Endodermal cell (in vitro differentiated cells): Measurements from ENCODE around the gene CPAMD8. TPM values are rescaled to one million over a fixed set of nuclear protein-coding genes. Genes with fewer than 3 reads are reported as not detected.

Source experiments
- DNase-seq: peaks from one replicate; pipeline ENCODE4 v3.0.0-alpha.2; 2017
- H3K27ac ChIP-seq: 2 replicates; pipeline ENCODE4 v1.5.1; 2013; ENCODE audit warnings: mild to moderate bottlenecking, low read depth, low read length, moderate library complexity
- H3K27me3 ChIP-seq: 2 replicates; pipeline ENCODE4 v1.6.1; 2013; ENCODE audit warnings: mild to moderate bottlenecking, low read length, moderate library complexity; ENCODE audit not compliant: insufficient read depth, control insufficient read depth, poor library complexity, severe bottlenecking
- H3K36me3 ChIP-seq: 2 replicates; pipeline ENCODE4 v1.7.0; 2013; ENCODE audit warnings: mild to moderate bottlenecking, low read length, moderate library complexity; ENCODE audit not compliant: control insufficient read depth, insufficient read depth
- H3K4me1 ChIP-seq: one replicate; pipeline ENCODE4 v1.7.0; 2013; ENCODE audit warnings: low read length; ENCODE audit not compliant: control insufficient read depth, insufficient read depth
- H3K4me3 ChIP-seq: 2 replicates; pipeline ENCODE4 v1.5.1; 2013; ENCODE audit warnings: mild to moderate bottlenecking, low read length, moderate library complexity
- H3K9ac ChIP-seq: 2 replicates; pipeline ENCODE4 v1.6.1; 2013; ENCODE audit warnings: mild to moderate bottlenecking, low read length, moderate library complexity; ENCODE audit not compliant: poor library complexity, severe bottlenecking; ENCODE audit errors: extremely low read depth
- H3K9me3 ChIP-seq: 2 replicates; pipeline ENCODE4 v1.6.1; 2013; ENCODE audit warnings: mild to moderate bottlenecking, low read length, moderate library complexity; ENCODE audit not compliant: control insufficient read depth
- H3K27ac Mint-ChIP-seq: 2 replicates; pipeline ENCODE4 v1.8.0; 2020; ENCODE audit warnings: mixed read lengths
- H3K27me3 Mint-ChIP-seq: 2 replicates; pipeline ENCODE4 v1.8.0; 2021; ENCODE audit warnings: mild to moderate bottlenecking, mixed read lengths; ENCODE audit not compliant: insufficient read depth
- H3K36me3 Mint-ChIP-seq: 2 replicates; pipeline ENCODE4 v1.8.0; 2020; ENCODE audit warnings: low read depth, mixed read lengths
- H3K4me1 Mint-ChIP-seq: 2 replicates; pipeline ENCODE4 v1.8.0; 2020; ENCODE audit warnings: mixed read lengths
- H3K4me3 Mint-ChIP-seq: 2 replicates; pipeline ENCODE4 v1.8.0; 2020; ENCODE audit warnings: mild to moderate bottlenecking, moderate library complexity, mixed read lengths
- H3K9me3 Mint-ChIP-seq: 2 replicates; pipeline ENCODE4 v1.8.0; 2020; ENCODE audit warnings: mild to moderate bottlenecking, mixed read lengths
- CTCF ChIP-seq: fragments of 200-600 bp; sonication (generic); conservative IDR thresholded peaks from 2 replicates; pipeline ENCODE4 v1.5.0; 2021; ENCODE audit warnings: antibody characterized with exemption, mild to moderate bottlenecking
- WGBS, 2 experiments: methylation state at CpG; one replicate each; pipeline versions ENCODE4 v1.1.5 to v1.1.7; 2013; ENCODE audit warnings: missing lambda C conversion rate in 2 of 2, mixed read lengths in 1 of 2; ENCODE audit not compliant: insufficient coverage in 1 of 2, insufficient read length in 1 of 2; 5-methylcytosine and 5-hydroxymethylcytosine counted together
- total RNA-seq, 2 donors: library from RNA; stranded (reverse); fragmentation: NEBNext Ultra II Directional in 1 of 2; extraction: Animal tissue kit (Norgen Biotek cat#: 25700) in 1 of 2; gene quantifications; 2 replicates in 1 of 2; 3 replicates in 1 of 2; pipeline ENCODE4 v1.2.1, GENCODE V29; 2021

Gene CPAMD8
- total RNA-seq, 2 donors from 2014 or later, result 19.7 to 22.9 TPM

DNA sequence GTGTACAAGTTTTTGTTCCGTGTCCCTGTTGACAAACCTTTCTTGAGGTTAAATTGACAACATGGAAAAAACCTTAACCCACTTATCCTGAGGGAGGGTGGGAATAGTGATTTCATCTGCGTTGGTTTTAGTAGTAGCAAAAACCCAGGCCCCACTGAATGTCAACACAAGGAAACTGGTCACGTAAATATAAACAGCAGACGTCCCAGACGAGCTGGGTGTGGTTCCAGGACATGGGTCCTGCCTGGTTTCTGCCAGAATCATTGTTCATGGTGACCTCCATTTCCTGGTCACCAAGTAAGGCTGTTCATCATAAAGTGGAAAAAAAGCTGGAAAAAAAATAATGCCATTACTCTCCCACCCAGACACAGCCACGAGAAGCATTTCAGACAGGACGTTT lies 154.7 kb downstream of the CPAMD8 start:
- no peak for DNase-seq
- 95 to 100% methylated on average over 3 to 7 of the region's 7 CpGs for WGBS, 2 experiments
- Histone ChIP-seq H3K4me1 (no peaks in the 10 kb centered on the region), H3K27ac (no peak overlapping the region), H3K9me3 (no peaks in the 10 kb centered on the region), H3K27me3 (no peaks in the 10 kb centered on the region), H3K36me3 (peaks cover 39% of the 10 kb centered on the region), H3K9ac (no peak overlapping the region), H3K4me3 (no peak overlapping the region)
- TF ChIP-seq CTCF, result no peak
- H3K4me1 Mint-ChIP-seq, result no peaks in the 10 kb centered on the region
- no peak overlapping the region for H3K27ac Mint-ChIP-seq
- H3K9me3 Mint-ChIP-seq, result no peaks in the 10 kb centered on the region
- H3K4me3 Mint-ChIP-seq, result no peak overlapping the region
- peaks cover 64% of the 10 kb centered on the region for H3K36me3 Mint-ChIP-seq
- H3K27me3 Mint-ChIP-seq, result no peaks in the 10 kb centered on the region

DNA sequence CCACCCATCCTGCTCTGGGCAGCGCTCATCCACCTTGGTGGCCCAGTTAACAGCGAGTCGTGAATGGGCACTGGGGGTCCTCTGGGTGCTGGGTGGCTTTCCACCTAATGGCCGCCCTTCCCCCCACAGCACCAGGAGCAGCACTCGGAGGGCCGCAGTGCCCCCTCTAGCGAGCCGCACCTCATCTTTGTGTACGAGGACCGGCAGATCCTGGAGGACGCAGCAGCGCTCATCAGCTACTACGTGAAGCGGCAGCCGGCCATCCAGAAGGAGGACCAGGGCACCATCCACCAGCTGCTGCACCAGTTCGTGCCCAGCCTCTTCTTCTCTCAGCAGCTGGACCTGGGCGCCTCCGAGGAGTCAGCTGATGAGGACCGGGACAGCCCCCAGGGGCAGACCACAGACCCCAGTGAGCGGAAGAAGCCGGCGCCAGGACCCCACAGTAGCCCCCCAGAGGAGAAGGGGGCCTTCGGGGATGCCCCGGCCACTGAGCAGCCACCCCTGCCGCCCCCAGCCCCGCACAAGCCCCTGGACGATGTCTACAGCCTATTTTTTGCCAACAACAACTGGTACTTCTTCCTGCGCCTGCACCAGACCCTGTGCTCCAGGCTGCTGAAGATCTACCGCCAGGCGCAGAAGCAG lies 157.2 kb downstream of the CPAMD8 start:
- Histone ChIP-seq H3K27ac (no peak overlapping the region), H3K36me3 (peaks cover 50% of the 10 kb centered on the region), H3K4me3 (no peak overlapping the region), H3K9me3 (no peaks in the 10 kb centered on the region), H3K4me1 (no peaks in the 10 kb centered on the region), H3K9ac (no peak overlapping the region), H3K27me3 (no peaks in the 10 kb centered on the region)
- peaks cover 67% of the 10 kb centered on the region for H3K36me3 Mint-ChIP-seq
- H3K27ac Mint-ChIP-seq, result no peak overlapping the region
- WGBS, 2 experiments, result 94 to 98% methylated on average over 22 to 30 of the region's 30 CpGs
- no peak overlapping the region for H3K4me3 Mint-ChIP-seq
- H3K27me3 Mint-ChIP-seq, result no peaks in the 10 kb centered on the region
- H3K4me1 Mint-ChIP-seq, result no peaks in the 10 kb centered on the region
- no peaks in the 10 kb centered on the region for H3K9me3 Mint-ChIP-seq
- no peak for DNase-seq
- no peak for TF ChIP-seq CTCF

DNA sequence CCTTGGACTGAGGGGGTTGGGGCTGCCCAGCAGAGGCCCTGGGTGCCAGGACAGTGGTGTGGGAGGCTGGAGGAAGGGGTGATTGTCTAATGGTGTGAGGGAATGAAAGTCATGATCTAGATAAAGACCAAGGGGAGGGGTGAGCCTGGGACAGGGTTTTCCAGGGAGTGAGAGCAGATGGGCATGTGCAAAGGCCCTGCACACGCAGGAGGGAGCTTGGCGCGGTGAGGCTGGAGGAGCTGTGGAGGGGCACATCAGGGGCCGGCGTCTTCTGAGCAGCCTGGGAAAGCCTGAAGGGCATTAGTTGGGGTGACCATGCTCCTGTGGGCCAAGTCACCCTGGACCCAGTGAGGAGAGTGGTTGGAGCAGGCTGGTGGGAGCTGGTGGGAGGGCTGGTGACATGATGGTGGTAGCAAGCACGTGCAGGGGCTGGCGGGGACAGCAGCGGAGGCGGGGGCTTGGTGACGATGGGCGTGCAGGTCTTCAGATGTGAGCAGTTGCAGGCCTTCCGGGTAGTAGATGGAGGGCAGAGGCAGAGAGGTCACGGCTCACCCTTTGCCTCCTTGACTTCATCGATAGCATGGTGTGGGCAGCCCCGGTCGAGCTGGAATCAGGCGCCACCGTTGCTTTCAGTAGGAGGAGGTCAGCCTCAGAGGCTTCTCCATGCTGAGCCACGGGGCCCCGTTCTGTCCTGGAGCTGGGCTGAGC lies 158.0 kb downstream of the CPAMD8 start:
- H3K4me1 Mint-ChIP-seq, result no peaks in the 10 kb centered on the region
- no peak overlapping the region for H3K27ac Mint-ChIP-seq
- no peak overlapping the region for H3K9ac ChIP-seq
- no peak for TF ChIP-seq CTCF
- H3K27me3 ChIP-seq, result no peaks in the 10 kb centered on the region
- H3K36me3 Mint-ChIP-seq, result peaks cover 65% of the 10 kb centered on the region
- DNase-seq, result no peak
- H3K27me3 Mint-ChIP-seq, result no peaks in the 10 kb centered on the region
- H3K4me1 ChIP-seq, result no peaks in the 10 kb centered on the region
- H3K9me3 Mint-ChIP-seq, result no peaks in the 10 kb centered on the region
- no peaks in the 10 kb centered on the region for H3K9me3 ChIP-seq
- H3K4me3 ChIP-seq, result no peak overlapping the region
- H3K4me3 Mint-ChIP-seq, result no peak overlapping the region
- H3K27ac ChIP-seq, result no peak overlapping the region
- H3K36me3 ChIP-seq, result peaks cover 48% of the 10 kb centered on the region
- 97 to 99% methylated on average over 19 to 20 of the region's 20 CpGs for WGBS, 2 experiments
